OCI-LY1 (cell line): ENCODE data around the gene USP43.

ENCODE experiments used
- CTCF ChIP-seq: fragments of 200-600 bp; sonication (generic), shearing (Covaris generic); IDR thresholded peaks from 2 replicates; pipeline ENCODE4 v1.5.1; 2017; ENCODE audit warnings: mild to moderate bottlenecking, antibody characterized with exemption, low read length, moderate library complexity, mixed read lengths
- EZH2 ChIP-seq: fragments of 200-600 bp; sonication (generic), shearing (Covaris generic); IDR thresholded peaks from 2 replicates; pipeline ENCODE4 v1.8.0; 2017; ENCODE audit warnings: borderline replicate concordance, mixed run types, mild to moderate bottlenecking, antibody characterized with exemption, low read length, moderate library complexity, mixed read lengths

DNA sequence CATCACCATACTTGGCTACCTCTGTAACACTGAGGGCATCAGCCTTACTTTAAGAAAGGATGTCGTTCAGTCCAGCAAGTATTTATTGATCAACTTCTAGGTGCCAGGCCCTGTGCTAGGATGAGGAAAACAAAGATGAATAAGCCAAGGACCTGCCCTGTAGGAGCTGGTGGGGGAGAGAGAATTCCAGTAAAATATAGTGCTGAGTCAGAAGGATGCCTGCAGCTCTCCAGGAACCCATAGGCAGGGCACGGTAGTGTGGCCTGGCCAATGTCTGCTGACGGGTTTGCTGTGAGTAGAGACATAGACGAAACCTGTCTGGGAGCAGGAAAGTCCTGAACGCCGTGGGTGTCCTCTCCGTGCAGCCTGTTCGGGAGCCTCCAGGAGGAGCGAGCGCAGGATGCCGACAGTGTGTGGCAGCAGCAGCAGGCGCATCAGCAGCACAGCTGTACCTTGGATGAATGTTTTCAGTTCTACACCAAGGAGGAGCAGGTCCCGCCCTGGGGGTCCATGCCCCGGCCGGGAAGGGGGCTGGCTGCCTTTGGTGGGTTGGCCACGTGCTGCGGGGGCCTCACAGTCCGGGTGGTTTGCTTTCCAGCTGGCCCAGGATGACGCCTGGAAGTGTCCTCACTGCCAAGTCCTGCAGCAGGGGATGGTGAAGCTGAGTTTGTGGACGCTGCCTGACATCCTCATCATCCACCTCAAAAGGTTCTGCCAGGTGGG, 55.6 kb downstream of the USP43 start:
- TF ChIP-seq CTCF (no peak), EZH2 (no peak)
